Right lobe of liver (tissue), 4 donors: ENCODE data around the gene CD300A.

Source experiments
- CTCF ChIP-seq, 4 donors: fragments of 200-600 bp in 3 of 4; fragments of 450-650 bp in 1 of 4; IDR thresholded peaks; one replicate each; pipeline versions ENCODE4 v1.5.1 to v1.8.0; 2016 to 2022; ENCODE audit warnings: antibody characterized with exemption in 4 of 4, mild to moderate bottlenecking in 2 of 4
- POLR2A ChIP-seq: fragments of 450-650 bp; IDR thresholded peaks from one replicate; pipeline ENCODE4 v1.6.1; 2017; ENCODE audit warnings: antibody characterized with exemption, mild to moderate bottlenecking
- donor health status: DM: no; HTN: no; CAD: no.
- donor health status: DM: no; HTN: no; CAD: no.
- donor health status: DM: no; HTN: yes; CAD: no.

GRCh38 chr17:74523308-74523707 is 56.9 kb downstream of the CD300A start:
- TF ChIP-seq CTCF (IDR thresholded peaks at IDR 0.05) (no peak), POLR2A (no peak)
